ENCODE data around the gene SPOP.

GRCh38 chr17:49575679-49576087 lies 102.2 kb downstream of the SPOP start, which contains the start of gene NXPH3:
- TF ChIP-seq POLR2A (IDR thresholded peaks at IDR 0.05; ENCODE audit: low read depth, low read length) (no peak), CTCF (conservative IDR thresholded peaks at IDR 0.05; ENCODE audit: low read depth, low read length) (peak; percentile 60), RCOR1 (IDR thresholded peaks at IDR 0.05; ENCODE audit: insufficient replicate concordance, low read length) (no peak)
